Measurements from ENCODE around the gene SPINK6. TPM values are rescaled to one million over a fixed set of nuclear protein-coding genes. Genes with fewer than 3 reads are reported as not detected.

The SPINK6 gene
- total RNA-seq, 1 experiment from 2014 or later, result not detected

GRCh38 chr5:148201151-148201550, 1.7 kb upstream of the SPINK6 start:
- Histone ChIP-seq H3K9ac (ENCODE audit: low read length) (no peak overlapping the region), H3K79me2 (ENCODE audit: insufficient read depth, low read length) (no peaks in the 10 kb centered on the region), H2AFZ (ENCODE audit: low read depth, low read length, poor library complexity, severe bottlenecking) (no peak overlapping the region), H3K27me3 (ENCODE audit: insufficient read depth, low read length) (no peaks in the 10 kb centered on the region; the same call in 1 of the 2 replicates), H3K27ac (ENCODE audit: low read depth, low read length) (no peak overlapping the region), H3K9me2 (ENCODE audit: insufficient read depth) (no peaks in the 10 kb centered on the region), H3K36me3 (ENCODE audit: control insufficient read depth in 1 of 2, insufficient read depth in 2 of 2, low read length in 2 of 2) (no peaks in the 10 kb centered on the region), H3K4me3 (replicated peaks in 1 of 2; ENCODE audit: low read depth in 1 of 2, low read length in 2 of 2) (no peak overlapping the region), H3K4me2 (ENCODE audit: low read length) (no peak overlapping the region), H3K9me3 (ENCODE audit: control insufficient read depth in 1 of 2, insufficient read depth in 1 of 2, low read depth in 1 of 2, low read length in 2 of 2) (no peaks in the 10 kb centered on the region), H4K20me1 (ENCODE audit: insufficient read depth) (no peaks in the 10 kb centered on the region), H3K4me1 (ENCODE audit: control insufficient read depth in 1 of 2, insufficient read depth in 2 of 2, low read length in 2 of 2) (no peaks in the 10 kb centered on the region)
- no TSS peak for BruUV-seq (replicated peaks)
- POLR2A ChIA-PET, result no interaction called here
- ATAC-seq (no peak), DNase-seq (ENCODE audit: low read depth, low spot score) (no peak)
- TF ChIP-seq SIN3A (IDR thresholded peaks at IDR 0.05; ENCODE audit: low read depth) (no peak), EZH2phosphoT487 (IDR thresholded peaks at IDR 0.05; ENCODE audit: borderline replicate concordance) (no peak), ZFX (IDR thresholded peaks at IDR 0.05) (no peak), YY1 (IDR thresholded peaks at IDR 0.05; ENCODE audit: extremely low read depth, insufficient replicate concordance, low read depth, low read length) (no peak)
- RAD21 ChIA-PET (ENCODE audit: low non-redundant PET in 1 of 2, low total read pairs in 2 of 2, uncharacterized antibody in 2 of 2, unreplicated experiment in 2 of 2), result no interaction called here
- intact Hi-C loops (cut with micrococcal nuclease), result no loop called here
- CTCF ChIA-PET, result no interaction called here

GRCh38 chr5:148205044-148205806, 2.4 kb downstream of the SPINK6 start:
- H3K36me3 ChIP-seq (ENCODE audit: control insufficient read depth in 1 of 2, insufficient read depth in 2 of 2, low read length in 2 of 2), result no peaks in the 10 kb centered on the region
- intact Hi-C loops (cut with micrococcal nuclease), result no loop called here
- H3K4me2 ChIP-seq (ENCODE audit: low read length), result no peak overlapping the region
- BruUV-seq (replicated peaks), result no TSS peak
- RAD21 ChIA-PET (ENCODE audit: low non-redundant PET in 1 of 2, low total read pairs in 2 of 2, uncharacterized antibody in 2 of 2, unreplicated experiment in 2 of 2), result no interaction called here
- no peak for TF ChIP-seq POLR2AphosphoS5 (IDR thresholded peaks at IDR 0.05; ENCODE audit: low read depth, low read length)
- TF ChIP-seq ELF1 (IDR thresholded peaks at IDR 0.05; ENCODE audit: borderline replicate concordance, low read depth), result no peak
- TF ChIP-seq REST (IDR thresholded peaks at IDR 0.05; ENCODE audit: low read depth), result no peak
- TF ChIP-seq POLR2A (IDR thresholded peaks at IDR 0.05; ENCODE audit: borderline replicate concordance, extremely low read depth, insufficient read depth, insufficient read length), result no peak
- no peak for TF ChIP-seq SRF (IDR thresholded peaks at IDR 0.05; ENCODE audit: low read depth)
- H3K9ac ChIP-seq (ENCODE audit: low read length), result no peak overlapping the region
- no peaks in the 10 kb centered on the region for H3K9me3 ChIP-seq (ENCODE audit: control insufficient read depth in 1 of 2, insufficient read depth in 1 of 2, low read depth in 1 of 2, low read length in 2 of 2)
- no peak overlapping the region for H3K27ac ChIP-seq (ENCODE audit: low read depth, low read length)
- H3K27me3 ChIP-seq (ENCODE audit: insufficient read depth, low read length), result no peaks in the 10 kb centered on the region
- CTCF ChIA-PET, result no interaction called here
- H2AFZ ChIP-seq (ENCODE audit: low read depth, low read length, poor library complexity, severe bottlenecking), result no peak overlapping the region
- no peaks in the 10 kb centered on the region for H3K79me2 ChIP-seq (ENCODE audit: insufficient read depth, low read length)
- H4K20me1 ChIP-seq (ENCODE audit: insufficient read depth), result no peaks in the 10 kb centered on the region
- ATAC-seq, result no peak
- H3K9me2 ChIP-seq (ENCODE audit: insufficient read depth), result no peaks in the 10 kb centered on the region
- DNase-seq (ENCODE audit: low read depth, low spot score), result no peak
- H3K4me3 ChIP-seq (replicated peaks in 1 of 2; ENCODE audit: low read depth in 1 of 2, low read length in 2 of 2), result no peak overlapping the region
- POLR2A ChIA-PET, result no interaction called here
- H3K4me1 ChIP-seq (ENCODE audit: control insufficient read depth in 1 of 2, insufficient read depth in 2 of 2, low read length in 2 of 2), result no peaks in the 10 kb centered on the region
